Measurements from ENCODE around the gene ATAD2B. TPM values are rescaled to one million over a fixed set of nuclear protein-coding genes. Genes with fewer than 3 reads are reported as not detected.

ATAD2B gene
- total RNA-seq, 1 donor from 2014 or later: 24.3 TPM

DNA sequence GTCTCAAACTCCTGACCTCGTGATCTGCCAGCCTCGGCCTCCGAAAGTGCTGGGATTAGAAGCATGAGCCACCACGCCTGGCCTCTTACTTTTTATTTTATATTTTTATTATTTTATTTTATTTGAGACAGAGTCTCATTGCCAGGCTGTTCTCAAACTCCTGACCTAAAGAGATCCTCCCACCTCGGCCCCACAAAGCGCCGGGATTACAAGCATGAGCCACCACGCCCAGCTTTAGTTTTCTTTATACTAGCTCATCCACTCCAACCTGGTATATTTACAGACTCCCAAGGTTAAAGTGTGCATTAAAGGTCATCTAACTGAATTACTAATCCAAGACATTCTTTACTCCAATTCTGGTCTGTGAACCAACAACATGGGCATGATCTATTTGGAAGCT is 26.8 kb downstream of the ATAD2B start:
- DNase-seq (no peak), ATAC-seq (no peak)
- Histone ChIP-seq H3K27ac (no peak overlapping the region), H3K36me3 (no peaks in the 10 kb centered on the region), H3K27me3 (ENCODE audit: low read depth) (no peaks in the 10 kb centered on the region), H3K4me3 (no peak overlapping the region), H3K4me1 (peaks cover 42% of the 10 kb centered on the region), H3K9me3 (no peaks in the 10 kb centered on the region)
- TF ChIP-seq CTCF (IDR thresholded peaks at IDR 0.05): no peak
- intact Hi-C loops (cut with DNase I): no loop called here

DNA sequence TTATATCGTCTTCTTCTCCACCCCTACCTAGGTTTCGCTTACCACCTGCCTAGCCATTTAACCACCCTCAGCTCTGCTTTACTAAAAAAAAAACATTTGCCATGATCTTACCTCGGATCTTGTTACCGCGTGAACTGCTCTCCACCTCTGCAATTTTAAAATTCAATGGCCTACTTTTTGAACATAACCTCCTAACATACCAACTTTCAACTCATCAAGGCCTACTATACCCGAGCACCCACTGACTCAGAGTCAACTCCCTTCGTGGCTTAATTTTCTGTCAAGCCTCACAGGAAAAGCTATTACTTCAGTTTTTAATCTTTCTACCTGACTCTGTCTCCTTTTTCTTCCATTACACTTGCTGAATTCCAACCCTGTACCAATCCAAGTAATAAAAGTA is 55.7 kb downstream of the ATAD2B start:
- no peaks in the 10 kb centered on the region for H3K4me1 ChIP-seq
- no peak overlapping the region for H3K27ac ChIP-seq
- H3K36me3 ChIP-seq: peaks cover 85% of the 10 kb centered on the region
- H3K9me3 ChIP-seq: no peaks in the 10 kb centered on the region
- DNase-seq (no peak), ATAC-seq (no peak)
- no peak for TF ChIP-seq CTCF (IDR thresholded peaks at IDR 0.05)
- no peaks in the 10 kb centered on the region for H3K27me3 ChIP-seq (ENCODE audit: low read depth)
- intact Hi-C loops (cut with DNase I): no loop called here
- no peak overlapping the region for H3K4me3 ChIP-seq

DNA sequence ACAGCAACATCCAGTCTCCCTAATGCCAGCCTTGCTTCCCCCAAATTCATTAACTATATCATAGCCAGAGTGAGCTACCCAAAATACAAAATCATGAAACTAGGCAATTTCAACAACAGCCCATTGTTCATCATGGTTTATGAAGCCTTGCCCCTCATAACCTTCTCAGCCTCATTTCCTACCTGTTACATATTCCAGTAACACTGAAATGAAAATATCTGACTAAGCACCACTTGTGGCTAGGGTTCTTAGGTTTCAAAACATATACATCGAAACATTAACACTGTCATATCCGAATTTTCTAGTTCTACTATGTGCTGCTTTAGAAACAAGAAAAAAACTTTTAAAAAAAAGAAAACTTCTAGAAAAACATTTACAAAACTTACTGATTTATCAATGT is 59.5 kb downstream of the ATAD2B start:
- peaks cover 83% of the 10 kb centered on the region for H3K36me3 ChIP-seq
- no peak for TF ChIP-seq CTCF (IDR thresholded peaks at IDR 0.05)
- H3K27ac ChIP-seq: no peak overlapping the region
- no peak for ATAC-seq
- no peak for DNase-seq
- H3K4me1 ChIP-seq: no peaks in the 10 kb centered on the region
- no peak overlapping the region for H3K4me3 ChIP-seq
- no peaks in the 10 kb centered on the region for H3K9me3 ChIP-seq
- intact Hi-C loops (cut with DNase I): no loop called here
- H3K27me3 ChIP-seq (ENCODE audit: low read depth): no peaks in the 10 kb centered on the region

- intact Hi-C loops (cut with DNase I): no loop called here
- DNase-seq: no peak
- Histone ChIP-seq H3K9me3 (no peaks in the 10 kb centered on the region), H3K27ac (no peak overlapping the region), H3K36me3 (peaks cover 65% of the 10 kb centered on the region), H3K27me3 (ENCODE audit: low read depth) (no peaks in the 10 kb centered on the region), H3K4me1 (no peaks in the 10 kb centered on the region), H3K4me3 (no peak overlapping the region)
- ATAC-seq: no peak
- TF ChIP-seq CTCF (IDR thresholded peaks at IDR 0.05): no peak
These were observed 64.1 kb downstream of the ATAD2B start for GRCh38 chr2:23862716-23863426.

DNA sequence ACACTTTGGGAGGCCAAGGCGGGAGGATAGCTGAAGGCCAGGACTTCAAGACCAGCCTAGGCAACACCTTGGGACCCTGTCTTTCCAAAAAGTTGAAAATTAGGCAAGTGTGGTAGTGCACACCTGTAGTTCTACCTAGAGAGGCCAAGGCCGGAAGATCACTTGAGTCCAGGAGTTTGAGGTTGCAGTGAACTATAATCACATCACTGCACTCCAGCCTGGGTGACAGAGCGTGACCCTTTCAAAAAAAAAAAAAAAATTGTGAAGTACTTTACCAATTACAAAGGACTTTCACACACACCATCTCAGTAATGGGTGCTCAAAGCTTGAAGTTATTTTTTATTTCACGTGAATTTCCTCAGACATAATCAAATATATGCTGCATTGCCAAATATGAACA is 65.0 kb downstream of the ATAD2B start:
- no peak for DNase-seq

More for the DNA sequence above, 65.0 kb downstream of the ATAD2B start:
- intact Hi-C loops (cut with DNase I): no loop called here
- no peak for TF ChIP-seq CTCF (IDR thresholded peaks at IDR 0.05)
- Histone ChIP-seq H3K4me1 (no peaks in the 10 kb centered on the region), H3K4me3 (no peak overlapping the region), H3K9me3 (no peaks in the 10 kb centered on the region), H3K27ac (no peak overlapping the region), H3K27me3 (ENCODE audit: low read depth) (no peaks in the 10 kb centered on the region), H3K36me3 (peaks cover 63% of the 10 kb centered on the region)
- ATAC-seq: no peak
